ENCODE data around the gene HSPA12A.

GRCh38 chr10:116708391-116708821, 34.0 kb downstream of the HSPA12A start:
- TF ChIP-seq CTCF (IDR thresholded peaks at IDR 0.05) (no peak), POLR2A (IDR thresholded peaks at IDR 0.05) (no peak), POLR2AphosphoS5 (IDR thresholded peaks at IDR 0.05) (no peak)

Measured in prostate gland (tissue), 2 donors.